ENCODE results near the gene LYPD5.

- TF ChIP-seq POLR2A (IDR thresholded peaks at IDR 0.05) (no peak), CTCF (IDR thresholded peaks at IDR 0.05) (no peak)
Observed at GRCh38 chr19:43760941-43761340, 41.3 kb downstream of the LYPD5 start.
